Skeletal muscle tissue (tissue), 4 donors: Measurements from ENCODE around the gene ATXN3. TPM values are rescaled to one million over a fixed set of nuclear protein-coding genes. Genes with fewer than 3 reads are reported as not detected.

Experiments used
- H3K27ac ChIP-seq: one replicate; pipeline ENCODE4 v1.7.0; 2013; ENCODE audit warnings: mild to moderate bottlenecking, low read depth, low read length, inconsistent platforms
- H3K27me3 ChIP-seq, 3 donors: one replicate each; pipeline ENCODE4 v1.7.0; 2013; ENCODE audit warnings: low read length in 3 of 3; ENCODE audit not compliant: control insufficient read depth in 3 of 3, insufficient read depth in 3 of 3
- H3K36me3 ChIP-seq, 3 donors: one replicate each; pipeline ENCODE4 v1.7.0; 2013; ENCODE audit warnings: low read length in 3 of 3; ENCODE audit not compliant: control insufficient read depth in 3 of 3, insufficient read depth in 3 of 3
- H3K4me1 ChIP-seq, 3 donors: one replicate each; pipeline ENCODE4 v1.7.0; 2013; ENCODE audit warnings: low read length in 3 of 3, mild to moderate bottlenecking in 3 of 3; ENCODE audit not compliant: control insufficient read depth in 3 of 3, insufficient read depth in 3 of 3
- H3K4me3 ChIP-seq, 3 donors: one replicate each; pipeline ENCODE4 v1.7.0; 2013; ENCODE audit warnings: low read length in 3 of 3
- H3K9ac ChIP-seq, 3 donors: one replicate each; pipeline ENCODE4 v1.7.0; 2013; ENCODE audit warnings: low read length in 3 of 3, mild to moderate bottlenecking in 3 of 3, moderate library complexity in 2 of 3, low read depth in 1 of 3
- H3K9me3 ChIP-seq, 3 donors: one replicate each; pipeline ENCODE4 v1.7.0; 2013; ENCODE audit warnings: low read length in 3 of 3; ENCODE audit not compliant: control insufficient read depth in 3 of 3
- total RNA-seq: library from RNA; depleted of rRNA; stranded (reverse); fragments of >200 nt; gene quantifications from one replicate; pipeline ENCODE4 v1.2.3, GENCODE V29; 2014
- donor health status: Osteomylitis.

Gene ATXN3
- total RNA-seq, 1 donor from 2014 or later: 22.4 TPM

- Histone ChIP-seq H3K4me3 (peak within 1 kb of the TSS; percentile 95 to 99 (median 97)), H3K9ac (peak within 1 kb of the TSS; percentile 97 to 99 (median 99)), H3K4me1 (peaks cover 13 to 34% (median 32%) of the 10 kb centered on the region in 3 donors)
Observed at GRCh38 chr14:92121670-92122350, 15.4 kb upstream of the ATXN3 start, which contains the start of the genes CPSF2 and NDUFB1. Gene CPSF2 (plus strand): TSS chr14:92121969. CDS start chr14:92130985, 9,016 bp downstream. Gene NDUFB1 (minus strand): TSS chr14:92121706. CDS start chr14:92117637, 4,069 bp downstream.

GRCh38 chr14:92121207-92121669 lies 14.9 kb upstream of the ATXN3 start:
- H3K36me3 ChIP-seq: peaks cover 3 to 19% (median 6%) of the 10 kb centered on the region in 3 donors
- no peaks in the 10 kb centered on the region for H3K9me3 ChIP-seq
- H3K9ac ChIP-seq: peak overlapping the region; percentile 97 to 99 (median 99)
- no peaks in the 10 kb centered on the region for H3K27me3 ChIP-seq
- peak overlapping the region; percentile 95 to 99 (median 97) for H3K4me3 ChIP-seq
- peaks cover 13 to 34% (median 32%) of the 10 kb centered on the region in 3 donors for H3K4me1 ChIP-seq
- H3K27ac ChIP-seq: peak overlapping the region; percentile 98

More at GRCh38 chr14:92121670-92122350, 15.4 kb upstream of the ATXN3 start, which contains the start of the genes CPSF2 and NDUFB1:
- Histone ChIP-seq H3K27me3 (no peaks in the 10 kb centered on the region), H3K27ac (peak within 1 kb of the TSS; percentile 98), H3K36me3 (peaks cover 3 to 23% (median 4%) of the 10 kb centered on the region in 3 donors), H3K9me3 (no peaks in the 10 kb centered on the region)

GRCh38 chr14:92109490-92109889 lies 3.1 kb upstream of the ATXN3 start:
- Histone ChIP-seq H3K27ac (no peak overlapping the region), H3K4me3 (no peak overlapping the region), H3K36me3 (no peaks in the 10 kb centered on the region), H3K4me1 (peaks cover 6 to 10% (median 7%) of the 10 kb centered on the region in 3 donors), H3K9me3 (no peaks in the 10 kb centered on the region), H3K27me3 (peaks cover 0 to 2% (median 0%) of the 10 kb centered on the region in 3 donors), H3K9ac (no peak overlapping the region)

GRCh38 chr14:92108345-92109254 lies 2.2 kb upstream of the ATXN3 start:
- peaks cover 6 to 10% (median 8%) of the 10 kb centered on the region in 3 donors for H3K4me1 ChIP-seq
- peak overlapping the region in 1 of 3 donors; percentile 22 for H3K4me3 ChIP-seq
- H3K27me3 ChIP-seq: peaks cover 0 to 2% (median 0%) of the 10 kb centered on the region in 3 donors
- H3K36me3 ChIP-seq: no peaks in the 10 kb centered on the region
- peak overlapping the region in 1 of 3 donors; percentile 19 for H3K9ac ChIP-seq
- no peaks in the 10 kb centered on the region for H3K9me3 ChIP-seq
- no peak overlapping the region for H3K27ac ChIP-seq

- H3K9me3 ChIP-seq: no peaks in the 10 kb centered on the region
- peaks cover 0 to 2% (median 0%) of the 10 kb centered on the region in 3 donors for H3K27me3 ChIP-seq
- peak overlapping the region; percentile 91 to 99 (median 96) for H3K4me3 ChIP-seq
- H3K27ac ChIP-seq: peak overlapping the region; percentile 92
- H3K4me1 ChIP-seq: peaks cover 6 to 10% (median 8%) of the 10 kb centered on the region in 3 donors
- peak overlapping the region; percentile 82 to 93 (median 92) for H3K9ac ChIP-seq
- H3K36me3 ChIP-seq: no peaks in the 10 kb centered on the region
Observed at GRCh38 chr14:92105893-92106142, 564 bp downstream of the ATXN3 start.

- no peaks in the 10 kb centered on the region for H3K9me3 ChIP-seq
- H3K4me3 ChIP-seq: peak overlapping the region; percentile 91 to 99 (median 96)
- H3K36me3 ChIP-seq: no peaks in the 10 kb centered on the region
- H3K9ac ChIP-seq: peak overlapping the region; percentile 82 to 93 (median 92)
- peak overlapping the region; percentile 92 for H3K27ac ChIP-seq
- H3K4me1 ChIP-seq: peaks cover 6 to 10% (median 8%) of the 10 kb centered on the region in 3 donors
- H3K27me3 ChIP-seq: peaks cover 0 to 2% (median 0%) of the 10 kb centered on the region in 3 donors
Observed at GRCh38 chr14:92105073-92105892, 1.1 kb downstream of the ATXN3 start.

- Histone ChIP-seq H3K9ac (no peak overlapping the region), H3K4me1 (peaks cover 6 to 10% (median 8%) of the 10 kb centered on the region in 3 donors), H3K4me3 (no peak overlapping the region), H3K27ac (no peak overlapping the region), H3K9me3 (no peaks in the 10 kb centered on the region), H3K27me3 (peaks cover 0 to 2% (median 0%) of the 10 kb centered on the region in 3 donors), H3K36me3 (peaks cover 0 to 2% (median 0%) of the 10 kb centered on the region in 3 donors)
Observed at GRCh38 chr14:92103363-92103989, 2.9 kb downstream of the ATXN3 start.

GRCh38 chr14:92099802-92100201 lies 6.6 kb downstream of the ATXN3 start:
- no peak overlapping the region for H3K4me3 ChIP-seq
- H3K4me1 ChIP-seq: peaks cover under 1 to 2% (median under 1%) of the 10 kb centered on the region in 3 donors
- peaks cover 6 to 14% (median 8%) of the 10 kb centered on the region in 3 donors for H3K36me3 ChIP-seq

GRCh38 chr14:92093320-92093719 lies 13.1 kb downstream of the ATXN3 start:
- no peak overlapping the region for H3K4me3 ChIP-seq
- H3K9me3 ChIP-seq: no peaks in the 10 kb centered on the region
- H3K4me1 ChIP-seq: no peaks in the 10 kb centered on the region
- H3K27me3 ChIP-seq: no peaks in the 10 kb centered on the region
- no peak overlapping the region for H3K27ac ChIP-seq
- peaks cover 20 to 41% (median 22%) of the 10 kb centered on the region in 3 donors for H3K36me3 ChIP-seq
- no peak overlapping the region for H3K9ac ChIP-seq

More at GRCh38 chr14:92099802-92100201, 6.6 kb downstream of the ATXN3 start:
- no peak overlapping the region for H3K9ac ChIP-seq
- no peaks in the 10 kb centered on the region for H3K9me3 ChIP-seq
- no peaks in the 10 kb centered on the region for H3K27me3 ChIP-seq
- no peak overlapping the region for H3K27ac ChIP-seq
